Endothelial cell of hepatic sinusoid (primary cell): ENCODE results near the gene POU2AF3.

Experiments
- in situ Hi-C: cut with HindIII; loops from 2 replicates; pipeline ENCODE4 v1.10.0; 2017; ENCODE audit warnings: low sequenced_read_pairs

The POU2AF3 gene

DNA sequence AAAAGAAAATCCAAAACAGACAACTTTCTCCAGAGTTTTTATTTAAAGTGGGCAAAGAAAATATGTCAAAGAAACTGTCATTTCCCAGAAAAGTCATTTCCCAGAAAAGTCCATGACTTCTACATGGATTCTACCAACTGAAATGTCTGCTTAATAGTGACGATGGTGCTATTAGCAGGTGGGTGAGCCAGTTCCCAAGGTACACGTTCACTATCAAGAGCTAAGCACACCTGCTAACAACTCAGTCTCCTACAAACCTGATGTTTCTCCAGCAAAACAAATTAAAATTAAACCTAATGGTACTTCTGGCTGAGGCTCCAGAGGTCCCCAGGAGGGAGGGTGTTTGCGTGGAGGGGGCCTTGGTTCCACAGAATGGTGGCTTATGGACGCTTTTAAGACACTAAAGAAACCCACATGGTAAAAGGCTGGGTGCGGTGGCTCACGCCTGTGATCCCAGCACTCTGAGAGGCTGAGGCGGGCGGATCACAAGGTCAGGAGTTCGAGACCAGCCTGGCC is 53.9 kb downstream of the POU2AF3 start:
- in situ Hi-C loops, result loop anchor here (5.0 kb wide), 2 partner anchors 35 to 75 kb away; no protein-coding TSS in a partner anchor

DNA sequence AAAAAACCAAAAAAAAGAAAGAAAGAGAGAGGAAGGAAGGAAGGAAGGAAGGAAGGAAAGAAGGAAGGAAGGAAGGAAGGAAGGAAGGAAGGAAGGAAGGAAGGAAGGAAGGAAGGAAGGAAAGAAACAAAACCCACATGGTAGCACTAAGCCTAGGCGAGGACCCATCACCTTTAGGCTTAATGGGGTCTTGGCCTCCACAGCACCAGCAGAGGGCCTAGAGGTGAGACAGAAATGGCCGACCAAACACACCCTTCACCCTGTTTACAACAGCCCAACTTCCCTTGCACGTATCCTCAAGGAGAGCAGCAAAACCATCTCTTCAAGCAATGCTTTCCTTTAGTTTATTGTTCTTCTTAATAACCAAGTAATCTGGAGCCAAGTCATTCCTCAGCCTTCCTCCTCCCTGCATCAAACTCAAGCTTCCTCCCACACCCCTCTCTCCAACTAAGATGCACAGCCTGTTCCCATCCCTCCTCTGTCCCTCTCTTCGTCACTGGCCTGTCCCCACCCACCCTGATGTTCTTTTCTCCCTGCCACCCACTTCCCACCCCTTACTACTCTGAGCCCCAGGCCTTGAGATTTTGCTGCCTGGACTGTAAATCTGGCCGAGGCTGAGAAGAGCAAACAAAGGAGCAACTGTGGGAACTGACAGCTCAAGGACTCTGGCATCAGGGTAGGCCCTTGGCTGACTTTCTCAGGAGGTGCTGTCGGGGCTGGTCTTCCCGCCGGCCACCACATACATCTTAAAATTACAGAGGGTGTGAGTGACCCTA is 54.8 kb downstream of the POU2AF3 start:
- in situ Hi-C loops, result loop anchor here (5.0 kb wide), 2 partner anchors 36 to 74 kb away; no protein-coding TSS in a partner anchor

DNA sequence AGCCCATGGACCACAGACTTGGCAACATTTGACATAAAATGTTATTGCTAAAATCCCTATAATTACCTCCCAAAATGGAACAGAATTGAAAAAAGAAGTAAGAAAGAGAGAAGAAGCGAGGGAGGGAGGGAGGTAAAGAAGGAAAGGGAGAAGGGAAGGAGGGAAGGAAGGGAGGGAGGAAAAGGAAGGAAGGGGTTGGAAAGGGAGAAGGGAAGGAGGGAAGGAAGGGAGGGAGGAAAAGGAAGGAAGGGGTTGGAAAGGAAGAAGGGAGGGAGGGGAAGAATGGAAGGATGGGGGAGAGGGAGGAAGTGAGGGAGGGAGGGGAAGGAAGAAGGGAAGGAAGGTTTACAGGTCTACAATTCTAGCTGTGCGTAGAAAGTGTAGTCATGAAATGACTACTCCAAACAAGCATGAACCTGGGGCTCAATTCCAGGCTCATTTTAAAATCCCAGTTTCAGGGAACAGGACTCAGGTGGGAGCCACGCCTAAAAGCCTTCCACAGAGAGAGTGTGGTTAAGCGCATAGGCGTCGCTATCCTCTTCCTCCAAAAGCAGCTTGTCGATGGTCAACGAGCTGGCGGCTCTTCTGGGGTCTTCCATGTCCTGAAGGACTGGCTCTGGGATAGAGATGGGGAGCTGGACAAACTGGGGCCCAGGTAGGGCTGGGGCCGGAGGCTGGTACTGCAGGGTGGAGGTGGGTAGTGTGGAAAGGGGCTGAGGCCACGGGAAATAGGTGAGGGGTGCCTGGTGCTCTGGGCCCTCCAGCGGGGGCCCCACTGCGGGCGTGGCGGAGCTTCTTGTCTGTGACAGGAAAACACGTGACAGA is 55.6 kb downstream of the POU2AF3 start:
- in situ Hi-C loops, result loop anchor here (5.0 kb wide), 2 partner anchors 37 to 73 kb away; no protein-coding TSS in a partner anchor

DNA sequence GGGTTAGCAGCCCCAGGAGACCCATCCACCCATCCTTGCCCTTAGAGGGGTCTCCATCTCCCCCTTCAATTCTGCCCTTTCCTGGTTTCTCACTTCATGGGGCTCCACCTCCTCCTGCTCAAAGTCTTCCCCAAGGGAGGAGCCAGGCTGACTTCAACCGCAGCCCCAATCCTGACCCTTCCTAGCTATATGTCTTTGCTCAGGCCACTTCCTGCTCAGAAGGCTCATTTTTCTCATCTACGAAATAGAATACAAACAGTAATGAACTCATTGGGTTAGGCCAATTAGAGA is 56.2 kb downstream of the POU2AF3 start:
- in situ Hi-C loops, result loop anchor here (5.0 kb wide), 2 partner anchors 37 to 73 kb away; no protein-coding TSS in a partner anchor

DNA sequence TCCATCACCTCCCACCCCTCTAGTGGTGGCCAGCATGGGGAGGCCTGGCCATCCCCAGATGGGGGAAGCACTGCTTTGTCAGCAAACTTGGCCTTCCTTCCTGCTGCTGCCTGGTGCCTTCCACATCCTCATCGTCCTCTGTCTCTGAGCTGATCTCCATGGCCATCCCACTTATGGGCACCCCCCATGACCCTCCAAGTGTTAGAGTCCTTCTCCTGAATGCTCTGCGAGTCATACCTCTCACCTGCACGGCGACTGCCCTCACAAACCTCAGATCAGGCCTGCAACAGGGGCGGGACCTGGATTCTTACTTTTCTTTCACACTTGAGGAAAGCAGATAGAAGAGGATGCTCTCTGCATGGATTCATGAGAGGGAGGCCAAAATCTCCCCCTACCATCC is 56.8 kb downstream of the POU2AF3 start:
- in situ Hi-C loops, result no loop called here

DNA sequence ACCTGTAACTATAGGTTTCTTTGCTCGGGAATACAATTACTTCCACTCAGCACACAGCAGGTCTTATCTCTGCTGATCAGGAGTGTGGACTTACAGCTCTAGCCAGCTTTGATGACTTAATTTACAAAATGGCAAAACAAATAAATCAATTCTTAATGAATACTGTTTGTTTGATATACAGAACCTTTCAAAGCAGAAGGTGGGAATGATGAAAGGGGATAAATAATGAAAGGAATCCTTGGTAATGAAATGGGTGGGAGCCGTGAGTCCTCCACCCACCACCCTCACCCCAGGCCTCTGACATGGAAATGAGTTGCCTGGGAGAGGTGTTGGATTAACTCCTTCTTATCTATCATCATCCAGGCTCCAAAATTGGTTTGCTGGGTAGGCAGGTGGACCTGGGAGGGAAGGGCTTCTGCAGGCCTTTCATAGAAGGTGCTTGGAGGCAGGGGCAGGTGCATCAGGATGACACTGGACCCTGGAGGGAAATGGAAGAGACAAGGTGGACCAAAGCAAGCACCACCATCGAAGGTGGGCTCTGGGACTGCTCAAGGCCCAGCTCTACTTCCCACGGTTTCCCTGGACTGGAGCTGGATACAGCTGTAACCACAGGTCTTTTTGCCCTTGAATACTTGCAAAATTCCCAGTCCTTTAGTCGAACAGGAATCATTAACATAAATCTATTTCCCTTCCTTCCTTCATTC is 57.8 kb downstream of the POU2AF3 start:
- in situ Hi-C loops, result no loop called here

DNA sequence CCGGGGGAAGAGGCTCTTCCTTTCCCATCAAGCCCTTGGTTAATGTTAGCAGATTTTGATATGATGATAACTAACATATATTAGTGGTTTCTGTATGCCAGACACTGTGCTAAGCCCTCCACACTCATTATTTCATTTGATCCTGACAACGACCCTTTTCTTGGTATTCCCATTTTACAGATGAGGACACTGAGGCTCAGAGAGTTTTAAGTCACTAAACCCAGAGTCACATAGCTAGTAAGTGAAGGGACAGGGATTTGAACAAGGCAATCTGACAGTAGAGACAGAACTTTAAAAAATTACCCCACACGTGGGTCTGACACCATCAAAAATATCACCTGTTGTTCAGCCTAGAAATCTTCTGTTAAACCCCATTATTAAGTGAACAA is 58.3 kb downstream of the POU2AF3 start:
- in situ Hi-C loops, result no loop called here

DNA sequence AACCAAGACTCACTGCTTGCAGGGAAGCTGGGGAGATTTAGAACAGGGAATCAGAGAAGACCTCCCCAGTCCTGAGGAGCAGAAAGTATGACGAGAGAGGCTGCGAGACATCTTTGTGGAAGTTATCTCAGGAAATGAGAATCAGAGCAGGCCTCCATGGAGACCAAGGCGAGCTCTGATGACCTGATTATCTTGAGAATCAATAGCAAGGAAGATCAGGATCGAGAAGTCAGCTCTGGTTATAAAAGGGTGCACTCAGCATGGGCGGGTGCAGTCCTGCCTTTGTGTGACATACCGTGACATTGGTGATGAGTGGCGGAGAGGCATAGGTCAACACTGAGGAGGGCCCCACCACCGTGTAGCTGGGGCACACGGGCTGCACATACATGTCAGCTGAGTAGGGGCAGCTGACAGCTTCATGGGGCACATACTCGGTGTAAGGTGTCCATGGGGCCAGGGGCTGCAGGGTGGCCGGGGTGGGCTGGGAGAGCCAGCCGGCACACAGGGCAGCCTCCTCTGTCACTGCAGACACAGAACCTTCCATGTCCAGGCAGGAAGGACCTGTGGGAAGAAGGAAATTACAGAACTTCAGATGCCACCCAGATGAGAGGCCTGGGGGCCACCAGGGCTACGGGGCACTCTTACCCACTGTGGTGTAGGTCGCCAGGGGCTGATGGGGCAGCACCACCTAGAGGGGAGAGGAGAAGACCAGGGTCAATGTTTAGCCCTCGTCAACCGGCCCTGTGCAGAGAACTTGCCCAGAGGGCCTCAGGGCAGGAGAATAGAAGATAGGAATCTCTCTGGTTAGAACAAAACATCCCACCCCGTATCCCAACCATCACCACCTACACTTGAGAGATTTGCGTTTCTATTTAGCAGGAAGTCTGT is 59.0 kb downstream of the POU2AF3 start:
- in situ Hi-C loops, result no loop called here
